ENCODE measurements around the gene ABCD4.

ABCD4 gene

DNA sequence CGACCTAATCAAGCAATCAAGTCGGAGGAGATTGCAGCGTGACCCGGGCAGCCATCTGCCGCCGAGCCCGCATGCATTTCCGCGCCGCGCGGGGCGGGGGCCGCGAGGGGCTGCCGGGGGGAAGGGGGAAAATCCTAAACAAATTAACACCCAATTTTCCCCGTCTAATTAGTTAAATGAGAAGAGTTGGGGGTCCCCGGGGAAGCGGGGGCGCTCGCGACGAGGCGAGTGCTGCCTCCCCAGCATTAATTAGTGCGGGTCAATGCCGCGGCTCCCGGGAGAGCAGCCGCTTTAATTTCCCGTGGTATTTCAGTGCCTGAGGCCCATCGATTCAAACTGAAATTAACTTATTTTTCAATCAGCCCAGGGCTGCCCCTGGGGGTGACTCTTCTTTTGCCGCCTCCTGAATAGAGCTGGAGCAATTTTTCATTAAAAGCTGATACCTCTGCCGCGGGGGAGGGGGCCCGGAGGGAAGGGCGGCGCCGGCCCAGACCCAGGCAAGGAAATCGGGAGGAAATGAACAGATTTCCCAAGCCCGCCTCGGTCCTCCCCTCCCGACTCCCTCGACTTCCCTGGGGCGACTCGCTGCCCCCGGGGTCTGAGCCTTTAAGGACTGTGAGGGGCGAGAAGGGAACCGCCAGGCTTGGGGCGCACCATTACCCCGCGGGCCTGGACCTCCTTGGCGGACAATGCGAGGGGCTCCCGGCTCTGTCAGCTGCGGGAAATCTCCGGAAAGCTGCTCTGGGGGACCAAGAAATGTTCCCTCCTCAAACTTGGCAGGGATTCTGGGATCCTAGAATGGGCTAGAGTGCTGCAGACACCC lies 44.6 kb downstream of the ABCD4 start:
- DNase-seq = no peak

DNA sequence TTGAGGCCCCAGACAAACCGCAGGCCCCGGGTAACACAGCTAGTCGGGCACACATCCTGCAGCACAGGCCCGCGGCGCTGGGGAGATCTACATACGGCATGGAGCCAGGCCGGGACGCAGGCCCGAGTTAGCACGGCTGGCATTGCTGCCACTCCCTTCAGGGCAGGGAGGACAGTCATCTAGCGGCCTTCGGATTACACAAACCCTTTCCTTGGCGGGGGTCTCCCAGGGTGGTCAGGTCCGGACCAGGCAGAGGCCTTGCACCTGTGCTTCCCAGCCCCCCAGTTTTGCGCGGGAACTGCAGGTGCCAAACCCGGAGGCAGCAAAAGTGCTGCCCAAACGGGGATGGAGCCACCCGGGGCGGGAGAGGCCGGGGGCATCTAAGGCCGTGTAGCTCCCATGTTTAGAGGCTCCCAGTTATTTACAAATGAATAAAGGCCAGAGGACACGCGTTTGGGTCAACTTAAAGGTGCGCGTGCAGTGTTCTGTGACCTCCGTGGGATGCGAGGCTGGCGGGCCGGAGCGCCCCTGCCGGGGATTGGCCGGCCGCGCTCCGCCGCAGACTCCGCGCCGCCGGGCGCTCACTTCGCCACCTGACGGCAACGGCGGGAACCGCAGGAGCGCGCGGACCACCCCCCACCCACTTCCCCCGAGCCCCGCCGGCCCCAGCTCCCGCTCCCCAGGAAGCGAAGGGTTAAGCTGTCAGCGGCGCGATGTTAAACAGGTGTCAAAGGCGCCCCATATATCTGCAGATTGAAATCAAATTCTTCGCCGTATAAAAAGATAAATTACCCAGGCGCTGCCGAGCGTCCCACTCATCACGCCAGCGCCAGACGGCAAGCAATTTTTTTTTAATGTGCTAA lies 45.4 kb downstream of the ABCD4 start:
- DNase-seq = no peak

DNA sequence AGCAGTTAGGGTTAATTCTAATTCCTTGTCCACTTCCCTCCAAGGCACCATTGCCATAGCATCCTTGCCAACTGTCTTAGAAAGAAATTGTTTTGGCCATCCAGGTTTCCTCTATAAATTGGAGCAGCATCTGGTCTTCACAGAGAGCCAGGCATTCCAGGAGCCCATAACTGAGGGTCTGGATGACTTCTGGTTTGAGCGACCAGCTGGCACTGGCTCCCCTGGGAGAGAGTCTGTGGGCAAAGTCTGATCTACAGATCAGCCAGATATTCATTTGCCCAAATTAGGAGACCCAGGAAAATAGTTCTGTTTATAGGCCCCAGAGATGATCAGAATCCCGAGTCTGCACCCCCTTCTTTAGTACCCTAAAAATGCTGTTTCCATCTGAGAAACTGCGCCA lies 47.5 kb downstream of the ABCD4 start:
- DNase-seq = no peak

DNA sequence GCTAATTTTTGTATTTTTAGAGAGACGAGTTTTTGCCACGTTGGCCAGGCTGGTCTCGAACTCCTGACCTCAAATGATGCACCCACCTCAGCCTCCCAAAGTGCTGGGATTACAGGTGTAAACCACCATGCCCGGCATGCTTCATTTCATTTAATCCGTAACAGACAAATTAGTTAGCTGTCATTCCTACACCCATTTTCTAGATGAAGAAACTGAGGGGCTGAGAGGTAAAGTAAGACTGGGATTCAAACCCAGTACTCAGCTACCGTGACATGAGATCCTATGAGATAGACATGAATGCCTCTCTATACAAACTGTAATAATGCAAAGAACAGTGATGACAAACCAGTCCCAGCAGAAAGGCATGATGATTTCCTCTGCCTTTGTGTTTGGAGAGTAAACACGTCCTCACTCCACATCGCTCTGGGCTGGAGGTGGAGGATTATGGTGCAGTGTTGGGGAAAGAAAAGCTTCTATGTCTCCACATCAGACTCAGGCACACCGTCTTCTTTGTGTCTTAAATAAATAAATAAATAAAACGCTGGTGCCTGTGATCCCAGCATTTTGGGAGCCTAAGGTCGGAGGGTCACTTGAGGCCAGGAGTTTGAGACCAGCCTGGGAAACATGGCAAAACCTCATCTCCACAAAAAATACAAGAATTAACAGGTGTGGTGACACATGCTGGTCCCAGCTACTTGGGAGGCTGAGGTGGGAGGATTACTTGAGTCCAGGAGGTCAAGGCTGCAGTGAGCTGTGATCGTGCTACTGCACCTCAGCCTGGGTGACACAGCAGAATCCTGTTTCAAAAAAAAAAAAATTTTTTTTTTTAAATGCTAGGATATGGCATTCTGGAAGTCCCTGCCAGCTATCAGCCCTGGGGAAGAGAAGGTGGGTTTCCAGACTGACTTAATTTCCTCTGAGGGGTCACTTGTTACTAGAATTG lies 53.0 kb downstream of the ABCD4 start:
- DNase-seq = no peak

DNA sequence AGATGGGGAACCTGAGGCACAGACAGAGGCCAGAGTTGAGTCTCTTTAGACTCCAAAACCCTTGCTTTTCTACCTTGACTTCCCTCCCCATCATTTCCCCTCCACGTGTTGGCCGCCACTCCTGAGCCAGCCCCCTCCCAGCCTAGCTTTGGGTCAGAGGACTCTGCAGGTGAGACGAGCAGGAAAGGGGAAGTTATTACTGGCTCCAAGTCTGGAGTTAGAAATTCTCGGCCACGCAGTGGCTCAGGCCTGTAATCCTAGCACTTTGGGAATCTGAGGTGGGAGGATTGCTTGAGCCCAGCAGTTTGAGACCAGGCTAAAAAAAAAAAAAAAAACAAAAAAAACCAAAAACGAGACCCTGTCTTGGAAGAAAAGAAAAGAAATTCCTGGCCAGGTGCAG lies 54.7 kb downstream of the ABCD4 start:
- no peak for DNase-seq

DNA sequence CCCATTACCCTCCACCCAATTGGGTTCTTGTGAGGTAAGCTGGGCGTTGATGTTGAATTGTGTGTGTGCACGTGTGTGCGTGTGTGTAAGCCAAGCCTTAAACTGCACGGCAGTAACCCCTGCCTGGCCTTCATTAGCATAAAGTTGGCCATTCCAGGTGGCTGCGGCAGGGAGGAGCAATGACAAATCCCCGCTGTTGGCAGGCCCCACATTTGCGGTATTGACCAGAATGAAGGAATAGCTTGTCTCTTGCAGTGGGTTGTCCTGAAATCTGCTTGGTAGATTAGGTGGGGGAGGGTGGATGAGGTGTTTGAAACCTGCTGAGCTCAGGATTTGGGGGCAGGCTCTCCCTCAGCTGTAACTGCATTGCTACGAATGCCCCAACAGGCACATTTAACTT lies 56.2 kb downstream of the ABCD4 start:
- DNase-seq = no peak

DNA sequence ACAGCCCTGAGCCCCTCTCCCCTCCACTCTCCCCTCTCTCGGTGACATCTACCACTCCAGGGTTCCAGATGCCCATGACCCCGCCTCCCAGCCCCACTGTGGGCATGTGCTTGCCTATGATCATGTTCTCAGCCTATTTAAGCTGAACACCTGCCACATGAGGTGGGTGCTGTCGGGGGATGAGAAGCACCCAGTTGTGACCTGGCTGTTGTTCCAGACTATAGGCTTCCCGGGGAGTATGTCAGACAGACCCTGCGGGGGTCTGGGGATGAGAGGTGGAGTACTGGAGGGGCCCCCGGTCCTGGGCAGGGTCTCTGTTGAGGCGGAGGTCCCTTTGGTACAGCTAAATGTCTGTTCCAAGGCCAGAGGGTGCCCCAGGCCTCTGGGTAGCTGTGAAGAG lies 57.4 kb downstream of the ABCD4 start:
- DNase-seq = no peak

DNA sequence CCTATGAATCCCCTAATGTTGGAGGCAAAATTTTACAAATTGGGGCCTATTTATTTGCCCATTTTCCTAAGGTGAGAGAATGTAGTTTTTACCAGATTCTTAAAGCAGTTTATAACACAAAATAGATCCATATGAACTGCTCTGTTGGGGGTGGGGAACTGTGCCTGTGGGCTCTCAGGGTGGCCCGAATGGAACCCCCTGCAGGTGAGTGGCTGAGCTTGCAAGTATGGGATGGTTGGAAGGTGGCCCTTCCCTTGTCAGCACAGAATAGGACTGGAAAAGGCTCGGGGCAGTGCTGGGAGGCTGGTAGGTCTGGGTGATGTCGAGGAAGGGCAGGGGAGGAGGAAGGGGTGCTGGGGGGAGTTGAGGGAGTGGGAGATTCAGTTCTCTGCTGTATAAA lies 58.6 kb downstream of the ABCD4 start:
- no peak for DNase-seq

DNA sequence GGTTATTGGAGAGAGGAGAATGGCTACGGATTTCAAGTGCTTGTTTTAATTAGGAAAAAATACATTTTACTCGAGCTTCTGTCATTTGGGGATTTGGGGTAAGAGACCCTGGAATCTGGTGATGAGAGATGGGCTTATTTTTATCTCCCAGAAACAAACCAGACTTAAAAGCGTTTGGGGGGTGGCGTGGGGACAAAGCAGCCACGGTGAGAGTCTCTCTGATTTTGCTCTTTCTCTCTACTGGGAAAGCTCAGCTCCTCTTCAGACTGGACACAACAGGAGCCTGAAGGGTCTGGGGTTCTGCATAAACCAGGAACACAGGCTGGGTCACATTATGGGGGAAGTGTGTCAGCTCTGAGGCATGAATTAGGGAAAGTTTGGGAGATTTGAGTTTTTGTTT lies 59.7 kb downstream of the ABCD4 start:
- no peak for DNase-seq

DNA sequence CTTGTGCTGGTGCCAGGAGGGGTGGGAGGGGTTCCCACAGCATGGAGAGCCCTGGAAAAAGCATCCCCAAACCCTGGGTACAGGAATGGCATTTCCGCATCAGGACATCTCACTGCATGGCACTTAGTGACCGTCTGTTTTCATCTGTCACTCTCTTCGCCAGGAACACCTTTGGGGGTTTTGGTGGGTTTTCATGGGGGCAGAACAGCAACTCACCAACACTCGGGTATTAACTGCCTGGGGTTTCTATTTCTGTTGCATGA lies 60.0 kb downstream of the ABCD4 start:
- no peak for DNase-seq

DNA sequence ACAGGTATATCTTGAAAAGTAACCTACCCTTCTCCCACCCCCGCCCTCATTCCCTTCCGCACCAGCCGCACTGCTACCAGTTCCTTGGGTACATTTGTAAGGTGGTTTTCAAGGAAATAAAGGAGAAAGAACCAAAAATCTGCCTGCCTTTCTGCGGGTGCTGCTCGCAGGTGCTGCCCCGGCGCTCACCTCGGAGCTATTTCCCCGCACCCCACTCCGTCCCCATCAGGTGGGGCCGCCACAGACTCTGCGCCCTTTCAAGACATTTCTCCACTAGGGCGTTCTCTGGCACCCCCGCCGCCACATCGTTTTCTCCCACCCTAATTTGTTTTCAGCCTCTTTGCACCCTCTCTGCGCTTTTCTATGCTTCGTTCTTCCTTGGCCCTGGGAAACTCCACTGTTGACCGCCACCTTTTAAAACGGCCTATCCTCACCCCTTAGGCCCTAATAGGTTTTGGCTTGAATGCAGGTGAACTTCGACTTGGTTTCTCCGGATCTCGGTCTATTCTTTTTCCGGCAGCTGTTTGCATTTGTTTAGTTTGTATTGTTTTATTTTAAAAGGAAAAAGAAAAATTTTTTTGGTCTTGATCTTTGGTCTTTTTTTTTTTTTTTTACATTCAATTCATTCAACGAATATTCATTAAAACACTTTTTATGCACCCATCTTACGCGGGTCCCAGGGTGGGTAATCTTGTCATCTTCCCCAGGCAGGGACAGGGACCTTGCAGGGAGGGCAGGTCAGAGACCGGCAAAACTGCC lies 60.5 kb downstream of the ABCD4 start:
- no peak for DNase-seq

DNA sequence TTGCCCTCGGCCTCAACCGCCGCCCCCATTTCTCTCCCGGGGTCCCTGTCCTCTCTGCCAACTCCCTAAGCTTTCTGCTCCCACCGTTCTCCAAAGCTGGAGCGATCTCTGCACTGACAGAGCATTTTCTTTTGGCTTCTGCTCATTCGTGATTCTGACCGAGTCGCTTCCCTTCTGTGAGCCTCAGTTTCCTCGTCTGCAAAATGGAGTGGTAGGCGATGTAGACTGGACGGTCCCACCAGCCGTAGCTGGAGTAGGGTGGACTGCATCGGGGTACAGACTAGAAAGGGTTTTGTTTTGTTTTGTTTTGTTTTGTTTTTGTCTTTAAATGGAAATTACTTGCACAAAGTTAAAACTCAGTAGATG lies 61.1 kb downstream of the ABCD4 start:
- DNase-seq = no peak

DNA sequence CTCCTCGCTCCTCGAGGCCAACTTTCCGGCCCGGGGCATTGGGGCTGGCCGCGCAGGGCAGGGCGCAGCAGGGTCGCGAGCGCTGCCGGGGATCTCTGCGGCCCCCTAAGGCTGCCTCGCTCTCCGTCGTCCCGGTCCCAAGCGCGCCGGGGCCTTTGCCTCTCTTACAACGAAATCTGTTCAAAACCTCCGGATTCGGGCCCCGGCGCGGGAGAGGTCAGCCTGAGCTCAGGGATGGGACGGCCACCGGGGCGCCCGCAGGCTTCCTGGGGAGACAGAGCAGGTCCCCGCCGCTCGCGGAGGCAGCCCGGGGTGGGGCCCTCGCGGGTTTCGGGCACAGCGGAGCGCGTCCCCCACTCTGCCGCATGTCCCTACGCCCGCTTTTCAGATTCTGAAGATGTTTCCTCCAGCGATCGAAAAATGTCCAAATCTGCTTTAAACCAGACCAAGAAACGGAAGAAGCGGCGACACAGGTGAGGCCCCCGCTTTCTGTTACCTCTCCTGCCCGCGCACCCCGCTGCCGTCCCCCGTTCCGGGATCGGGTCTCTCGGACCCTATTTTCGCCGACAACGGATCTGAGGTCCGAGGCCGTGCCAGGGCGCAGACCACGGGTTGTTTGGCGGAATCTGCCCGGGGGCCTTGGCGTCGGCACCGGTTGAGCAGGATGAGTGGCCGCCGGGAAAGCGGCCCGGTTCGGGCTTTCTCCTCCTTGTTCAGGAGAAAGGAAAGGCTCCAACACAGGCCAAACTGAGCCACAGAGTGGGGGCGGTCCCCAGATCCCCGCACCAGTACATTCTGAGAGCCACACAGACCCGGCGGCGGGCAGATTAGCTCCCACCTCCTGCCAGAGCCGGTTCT lies 61.7 kb downstream of the ABCD4 start:
- DNase-seq = no peak

DNA sequence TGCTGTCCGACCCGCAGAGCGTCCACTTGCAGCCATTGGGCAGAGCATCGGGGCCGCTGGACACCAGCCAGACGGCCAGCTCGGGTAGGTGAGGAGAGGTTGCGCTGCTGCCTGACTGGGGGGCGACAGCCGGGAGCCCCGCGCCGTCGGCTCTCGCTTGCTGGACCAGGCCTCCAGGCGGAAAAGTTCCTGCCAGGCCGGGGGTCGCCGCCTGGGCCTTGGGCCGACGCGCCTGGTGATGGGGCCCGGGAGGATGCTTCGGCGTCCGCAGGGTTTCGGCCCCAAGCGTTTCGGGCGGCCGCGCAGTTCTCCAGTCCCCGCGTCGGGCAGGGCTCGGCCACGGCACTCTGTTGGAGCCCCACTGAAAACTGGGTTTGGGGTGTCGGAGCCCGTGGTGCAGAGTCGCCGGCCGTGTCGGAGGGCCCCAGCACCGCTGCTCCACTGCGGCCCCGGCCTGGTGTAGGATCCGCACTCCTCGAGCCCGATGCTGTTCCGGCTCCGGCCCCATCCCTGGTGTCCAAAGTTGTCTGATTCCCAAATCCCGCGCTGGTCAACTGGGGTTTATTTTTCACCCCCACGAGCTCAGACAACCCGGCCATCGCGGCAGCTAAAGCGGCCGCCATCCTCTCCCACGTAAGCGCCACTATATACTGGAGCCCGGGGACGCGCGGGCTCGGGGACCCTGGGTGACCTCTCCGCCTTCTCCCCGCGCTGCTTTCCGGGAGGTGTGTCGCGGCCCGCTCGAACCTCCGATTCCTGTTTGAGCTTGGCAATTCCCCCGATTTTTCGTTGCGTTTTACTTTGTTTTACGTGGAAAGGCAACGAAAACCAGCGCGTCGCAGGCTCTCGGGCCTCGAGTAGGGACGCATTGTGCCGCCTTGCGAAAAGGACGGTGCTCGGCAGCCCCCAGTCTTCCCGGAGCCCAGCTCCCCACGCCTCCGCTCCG lies 62.6 kb downstream of the ABCD4 start:
- no peak for DNase-seq

DNA sequence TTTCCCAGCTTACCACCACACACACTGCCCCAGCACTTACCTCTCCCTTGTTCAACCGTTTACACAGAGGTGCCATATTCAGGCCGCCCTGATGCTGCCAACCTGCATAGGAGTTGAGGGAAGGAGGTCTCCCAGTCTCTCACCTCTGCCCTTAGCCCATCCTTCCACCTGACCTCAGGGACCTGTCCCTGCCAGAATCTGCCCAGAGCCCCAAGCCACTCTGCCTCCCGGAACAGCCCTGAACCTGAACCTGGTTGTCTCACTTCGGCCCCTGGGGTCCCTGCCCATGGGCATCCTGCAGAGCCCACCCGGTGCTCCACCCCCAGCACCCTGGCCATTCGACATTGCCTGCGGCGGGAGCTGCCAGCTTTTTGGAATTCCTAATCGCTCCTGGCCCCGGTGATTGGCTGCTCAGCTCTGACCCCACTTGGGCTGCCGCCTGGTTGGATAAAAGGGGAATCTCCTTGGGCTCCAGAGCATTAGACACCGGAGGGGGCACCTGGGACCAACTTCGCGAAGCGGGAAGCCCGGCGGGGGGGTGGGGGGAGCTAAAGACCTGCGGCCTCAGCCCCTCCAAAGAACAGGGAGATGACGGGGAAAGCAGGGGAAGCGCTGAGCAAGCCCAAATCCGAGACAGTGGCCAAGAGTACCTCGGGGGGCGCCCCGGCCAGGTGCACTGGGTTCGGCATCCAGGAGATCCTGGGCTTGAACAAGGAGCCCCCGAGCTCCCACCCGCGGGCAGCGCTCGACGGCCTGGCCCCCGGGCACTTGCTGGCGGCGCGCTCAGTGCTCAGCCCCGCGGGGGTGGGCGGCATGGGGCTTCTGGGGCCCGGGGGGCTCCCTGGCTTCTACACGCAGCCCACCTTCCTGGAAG lies 63.5 kb downstream of the ABCD4 start, which contains the start of gene VSX2:
Gene VSX2, plus strand, starts transcription at position 476 of the 874 bp plus-strand sequence. Its CDS starts 113 bp downstream, at position 589.
- DNase-seq = no peak

DNA sequence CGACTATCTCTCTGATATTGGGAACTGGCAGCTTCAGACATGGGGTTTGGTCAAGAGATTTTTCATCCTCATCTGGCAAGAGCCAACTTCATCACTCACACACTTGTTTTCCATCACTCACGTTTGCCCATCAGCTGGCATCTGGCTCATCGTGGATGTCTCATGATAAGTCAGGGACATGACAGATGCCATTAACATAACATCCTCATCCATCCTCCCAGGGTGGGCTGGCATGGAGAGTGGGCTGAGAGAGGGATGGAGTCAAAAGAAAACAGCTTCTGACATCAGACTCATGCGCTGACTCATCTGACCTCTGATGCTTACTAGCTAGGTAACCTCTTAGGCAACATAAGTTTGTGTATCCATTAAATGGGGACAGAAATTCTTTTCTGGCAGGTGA lies 65.3 kb downstream of the ABCD4 start:
- no peak for DNase-seq
